Measurements from ENCODE around the gene ZNF841. TPM values are rescaled to one million over a fixed set of nuclear protein-coding genes. Genes with fewer than 3 reads are reported as not detected.
A peak's percentile ranks its signal among the peaks of the same experiment; 100 is the strongest.

The ZNF841 gene
- total and polyA plus RNA-seq, 2 of the 8 experiments (the other 6 are each of a cell fraction or from before 2014, with no cell fraction given): 4.1 to 17.9 TPM

DNA sequence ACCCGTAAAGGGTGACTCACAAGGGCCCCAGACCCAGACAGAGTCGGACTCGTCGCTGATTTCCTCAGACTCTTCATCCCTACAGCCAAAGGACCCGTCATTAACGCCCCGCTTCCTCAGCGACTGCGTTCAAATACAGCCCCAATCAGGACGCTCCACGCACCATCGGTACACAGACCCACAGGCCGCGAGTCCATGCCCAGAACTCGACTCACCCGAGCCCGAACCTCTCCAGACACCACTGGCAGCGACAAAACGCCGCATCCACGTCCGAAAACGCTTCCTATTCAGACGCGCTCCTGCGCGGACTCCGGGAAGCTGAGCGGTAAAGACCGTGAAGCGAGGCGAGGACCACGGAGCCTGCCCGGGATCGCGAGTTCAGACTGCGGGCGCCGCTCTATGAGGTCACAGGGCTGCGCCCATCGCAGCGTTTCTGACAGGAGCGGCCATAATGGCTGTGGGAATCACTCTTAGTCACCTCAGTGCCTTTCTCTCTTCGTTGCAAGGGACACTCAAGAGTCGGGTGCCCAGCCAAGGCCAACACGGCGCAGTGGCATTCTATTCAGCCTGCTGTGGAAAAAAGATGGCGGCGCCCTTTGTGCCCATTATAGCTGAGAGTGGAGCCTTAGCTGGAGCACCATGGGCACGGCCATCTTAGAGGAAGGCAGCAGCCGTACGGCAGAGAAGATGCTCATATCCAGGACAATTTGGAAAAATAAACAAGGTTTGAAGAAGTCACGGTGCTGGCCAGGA lies 67.4 kb downstream of the ZNF841 start, which contains the start of gene ZNF614 (continued):
- TF ChIP-seq, protein P1, sequence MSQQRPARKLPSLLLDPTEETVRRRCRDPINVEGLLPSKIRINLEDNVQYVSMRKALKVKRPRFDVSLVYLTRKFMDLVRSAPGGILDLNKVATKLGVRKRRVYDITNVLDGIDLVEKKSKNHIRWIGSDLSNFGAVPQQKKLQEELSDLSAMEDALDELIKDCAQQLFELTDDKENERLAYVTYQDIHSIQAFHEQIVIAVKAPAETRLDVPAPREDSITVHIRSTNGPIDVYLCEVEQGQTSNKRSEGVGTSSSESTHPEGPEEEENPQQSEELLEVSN (IDR thresholded peaks at IDR 0.05): peak; percentile 50
- TF ChIP-seq SUZ12 (IDR thresholded peaks at IDR 0.05; ENCODE audit: low read length) (no peak), PHF8 (conservative IDR thresholded peaks at IDR 0.05; ENCODE audit: low read depth, low read length) (peak; percentile 94), TBP (IDR thresholded peaks at IDR 0.05; ENCODE audit: low read depth, low read length) (peak; percentile 74), KDM5A (IDR thresholded peaks at IDR 0.05; ENCODE audit: low read length) (peak; percentile 91), ZNF274 (IDR thresholded peaks at IDR 0.05; ENCODE audit: borderline replicate concordance, extremely low read depth, low read length) (no peak), BCL11A (IDR thresholded peaks at IDR 0.05; ENCODE audit: low read depth in 2 of 2, low read length in 2 of 2) (no peak), NRF1 (IDR thresholded peaks at IDR 0.05; ENCODE audit: low read depth, low read length) (no peak), CBX5 (IDR thresholded peaks at IDR 0.05; ENCODE audit: low read depth, low read length) (no peak), EZH2 (IDR thresholded peaks at IDR 0.05; ENCODE audit: low read depth, low read length, severe bottlenecking) (no peak), SIN3A (conservative IDR thresholded peaks at IDR 0.05 in 1 of 2, IDR thresholded peaks at IDR 0.05 in 1 of 2; ENCODE audit: low read depth in 1 of 2, low read length in 2 of 2) (peak; percentile 90 to 96; a peak in 2 of 4 replicates), SP1 (IDR thresholded peaks at IDR 0.05; ENCODE audit: low read depth, low read length) (no peak), RBBP5 (IDR thresholded peaks at IDR 0.05; ENCODE audit: borderline replicate concordance, low read depth, low read length) (peak; percentile 91; the same call in 1 of the 2 replicates), POU5F1 (IDR thresholded peaks at IDR 0.05; ENCODE audit: low read depth, low read length) (no peak)
- TF ChIP-seq, protein P2, sequence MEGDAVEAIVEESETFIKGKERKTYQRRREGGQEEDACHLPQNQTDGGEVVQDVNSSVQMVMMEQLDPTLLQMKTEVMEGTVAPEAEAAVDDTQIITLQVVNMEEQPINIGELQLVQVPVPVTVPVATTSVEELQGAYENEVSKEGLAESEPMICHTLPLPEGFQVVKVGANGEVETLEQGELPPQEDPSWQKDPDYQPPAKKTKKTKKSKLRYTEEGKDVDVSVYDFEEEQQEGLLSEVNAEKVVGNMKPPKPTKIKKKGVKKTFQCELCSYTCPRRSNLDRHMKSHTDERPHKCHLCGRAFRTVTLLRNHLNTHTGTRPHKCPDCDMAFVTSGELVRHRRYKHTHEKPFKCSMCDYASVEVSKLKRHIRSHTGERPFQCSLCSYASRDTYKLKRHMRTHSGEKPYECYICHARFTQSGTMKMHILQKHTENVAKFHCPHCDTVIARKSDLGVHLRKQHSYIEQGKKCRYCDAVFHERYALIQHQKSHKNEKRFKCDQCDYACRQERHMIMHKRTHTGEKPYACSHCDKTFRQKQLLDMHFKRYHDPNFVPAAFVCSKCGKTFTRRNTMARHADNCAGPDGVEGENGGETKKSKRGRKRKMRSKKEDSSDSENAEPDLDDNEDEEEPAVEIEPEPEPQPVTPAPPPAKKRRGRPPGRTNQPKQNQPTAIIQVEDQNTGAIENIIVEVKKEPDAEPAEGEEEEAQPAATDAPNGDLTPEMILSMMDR (IDR thresholded peaks at IDR 0.05; ENCODE audit: control extremely low read depth in 1 of 3, insufficient read depth in 1 of 3, low read depth in 1 of 3, low read length in 3 of 3): no peak

Measured in H1 (cell line).